NOMO-1 treated with DMSO at 0.1 percent for 48 hours (cell line): ENCODE results near the gene PRR9.

Source experiments
- DNase-seq: peaks from one replicate; lab custom pipeline; 2025; ENCODE audit not compliant: unreplicated experiment; lab: John Stamatoyannopoulos, UW

Gene PRR9

GRCh38 chr1:153262462-153263157 lies 45.2 kb downstream of the PRR9 start:
- no peak for DNase-seq

GRCh38 chr1:153265457-153265856 lies 48.1 kb downstream of the PRR9 start:
- DNase-seq = no peak
